Ascending aorta (tissue), 2 donors: ENCODE results near the gene PWWP3B. TPM values are rescaled to one million over a fixed set of nuclear protein-coding genes. Genes with fewer than 3 reads are reported as not detected.

Experiments
- DNase-seq, 2 donors: peaks; one replicate each; pipeline ENCODE4 v3.0.0-alpha.2; 2019; ENCODE audit warnings: low spot score in 2 of 2
- H3K27ac ChIP-seq, 2 donors: fragments of 200-600 bp; sonication (generic); one replicate each; pipeline ENCODE4 v1.5.1; 2016 to 2017; ENCODE audit warnings: mild to moderate bottlenecking in 1 of 2
- H3K27me3 ChIP-seq: fragments of 200-600 bp; sonication (generic); one replicate; pipeline ENCODE4 v1.5.1; 2017
- H3K36me3 ChIP-seq, 2 donors: fragments of 200-600 bp; sonication (generic); one replicate each; pipeline ENCODE4 v1.5.1; 2016
- H3K4me1 ChIP-seq, 2 donors: fragments of 200-600 bp; sonication (generic); one replicate each; pipeline ENCODE4 v1.5.1; 2016 to 2017; ENCODE audit warnings: mild to moderate bottlenecking in 1 of 2
- H3K4me3 ChIP-seq, 2 donors: fragments of 200-600 bp; sonication (generic); one replicate each; pipeline ENCODE4 v1.5.1; 2016 to 2017; ENCODE audit warnings: mild to moderate bottlenecking in 1 of 2
- H3K9me3 ChIP-seq, 2 donors: fragments of 200-600 bp; sonication (generic); one replicate each; pipeline ENCODE4 v1.5.1; 2016
- CTCF ChIP-seq, 3 experiments: fragments of 200-600 bp in 2 of 3; fragments of 450-650 bp in 1 of 3; sonication (generic) in 2 of 3; IDR thresholded peaks; one replicate each; pipeline ENCODE4 v1.5.1; 2016 to 2019; ENCODE audit warnings: antibody characterized with exemption in 3 of 3, mild to moderate bottlenecking in 1 of 3, moderate library complexity in 1 of 3
- intact Hi-C: fragments of 100-400 bp; cut with DNase I; formaldehyde crosslinking; loops from one replicate; pipeline ENCODE4 v1.15.1; 2023
- total RNA-seq: library from RNA; depleted of rRNA; stranded (reverse); fragments of >200 nt; gene quantifications from one replicate; pipeline ENCODE4 v1.1.0, GENCODE V29; 2016

PWWP3B gene
- total RNA-seq, 1 donor from 2014 or later = not detected

- intact Hi-C loops = no loop called here
- Histone ChIP-seq H3K27me3 (no peaks in the 10 kb centered on the region), H3K36me3 (no peaks in the 10 kb centered on the region), H3K4me3 (no peak overlapping the region), H3K9me3 (no peaks in the 10 kb centered on the region), H3K4me1 (no peaks in the 10 kb centered on the region), H3K27ac (no peak overlapping the region)
- DNase-seq = no peak
- no peak for TF ChIP-seq CTCF (IDR thresholded peaks at IDR 0.05)
Measured at GRCh38 chrX:106201502-106202178, 33.5 kb downstream of the PWWP3B start.

GRCh38 chrX:106203315-106203714 is 35.2 kb downstream of the PWWP3B start:
- Histone ChIP-seq H3K27ac (no peak overlapping the region), H3K9me3 (no peaks in the 10 kb centered on the region), H3K4me3 (no peak overlapping the region), H3K4me1 (no peaks in the 10 kb centered on the region), H3K27me3 (no peaks in the 10 kb centered on the region), H3K36me3 (no peaks in the 10 kb centered on the region)
- intact Hi-C loops = no loop called here
- DNase-seq = no peak
- TF ChIP-seq CTCF (IDR thresholded peaks at IDR 0.05) = no peak

GRCh38 chrX:106208154-106208553 is 40.0 kb downstream of the PWWP3B start:
- Histone ChIP-seq H3K4me1 (no peaks in the 10 kb centered on the region), H3K27ac (no peak overlapping the region), H3K9me3 (no peaks in the 10 kb centered on the region), H3K27me3 (no peaks in the 10 kb centered on the region), H3K4me3 (no peak overlapping the region), H3K36me3 (no peaks in the 10 kb centered on the region)
- DNase-seq = no peak
- TF ChIP-seq CTCF (IDR thresholded peaks at IDR 0.05) = no peak
- intact Hi-C loops = no loop called here

Other genes starting within 250 kb of the PWWP3B start
- gene SERPINA7, start 129.6 kb upstream of the PWWP3B start, total RNA-seq = 0.75 TPM